Ishikawa (cell line): Measurements from ENCODE around the gene PIGU.

Experiments used
- EP300 ChIP-seq: IDR thresholded peaks from 2 replicates; pipeline ENCODE4 v1.6.1; 2012; ENCODE audit warnings: borderline replicate concordance
- TAF1 ChIP-seq: IDR thresholded peaks from 2 replicates; pipeline ENCODE4 v1.6.1; 2012; ENCODE audit warnings: low read depth, mild to moderate bottlenecking
- TF ChIP-seq, protein P1 (sequence below): IDR thresholded peaks from 2 replicates; pipeline ENCODE4 v1.6.1; 2012

DNA sequence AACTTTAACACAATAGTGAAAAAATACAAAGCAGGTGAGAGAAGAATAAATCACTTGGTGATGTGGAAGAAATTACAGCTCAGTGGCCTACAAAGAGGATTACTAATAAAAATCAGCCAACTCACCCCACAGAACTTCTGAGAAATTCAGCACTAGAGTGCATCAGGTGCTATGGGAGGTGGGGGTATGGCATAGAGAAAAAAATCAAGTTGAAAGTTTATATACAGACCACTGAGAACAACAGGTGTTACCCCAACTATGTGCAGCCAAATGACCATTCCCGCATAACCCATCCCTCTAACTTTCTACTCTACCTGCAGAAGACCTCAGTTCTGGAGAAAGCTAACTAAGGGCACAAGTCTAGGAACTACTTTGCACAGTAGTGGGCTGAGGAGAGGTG, 47.0 kb downstream of the PIGU start:
- TF ChIP-seq EP300 = no peak
- no peak for TF ChIP-seq TAF1
- TF ChIP-seq, protein P1, sequence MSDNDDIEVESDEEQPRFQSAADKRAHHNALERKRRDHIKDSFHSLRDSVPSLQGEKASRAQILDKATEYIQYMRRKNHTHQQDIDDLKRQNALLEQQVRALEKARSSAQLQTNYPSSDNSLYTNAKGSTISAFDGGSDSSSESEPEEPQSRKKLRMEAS = no peak
